Measurements from ENCODE around the gene KLRC3. TPM values are rescaled to one million over a fixed set of nuclear protein-coding genes. Genes with fewer than 3 reads are reported as not detected.
"Not testable (repeated sequence)": the region's sequence is repeated elsewhere in the genome, so short reads cannot be mapped to it uniquely, and the experiment has no call there.

Gene KLRC3
- total RNA-seq, 2 experiments from 2014 or later = 1.5 to 6.8 TPM

DNA sequence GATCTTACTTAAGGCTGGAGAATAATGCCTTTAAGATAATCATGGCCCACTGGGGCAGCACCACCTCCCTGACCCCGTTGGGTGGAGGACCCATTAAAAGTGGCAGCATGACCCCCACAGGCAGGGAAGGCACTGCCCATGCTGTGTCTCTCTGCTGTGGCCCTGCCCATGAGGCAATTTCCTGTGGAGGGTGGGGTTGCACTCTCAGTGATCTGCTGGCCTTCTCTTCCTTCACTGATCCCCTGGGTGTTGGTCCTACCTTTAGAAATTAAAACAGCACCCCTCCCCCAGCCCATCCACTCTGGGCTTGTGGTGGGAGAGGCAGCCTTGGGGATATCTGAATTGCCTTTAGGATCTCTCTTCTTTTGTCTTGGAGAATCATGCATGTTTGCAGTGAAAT lies 47.8 kb downstream of the KLRC3 start:
- Histone ChIP-seq H3K79me2 (ENCODE audit: insufficient read depth, low read depth, low read length) (no peaks in the 10 kb centered on the region), H3K4me3 (ENCODE audit: low read depth, low read length, poor library complexity, severe bottlenecking) (no peak overlapping the region), H3K9me2 (ENCODE audit: insufficient read depth, low read length) (no peaks in the 10 kb centered on the region), H4K20me1 (ENCODE audit: insufficient read depth, low read length) (no peaks in the 10 kb centered on the region), H3K4me2 (ENCODE audit: low read length) (peak overlapping the region; percentile 3; the same call in 1 of the 2 replicates), H3K4me1 (ENCODE audit: insufficient read depth, low read length, poor library complexity, severe bottlenecking) (peaks cover 36% of the 10 kb centered on the region), H3K9me3 (ENCODE audit: low read length) (peaks cover 41% of the 10 kb centered on the region), H3K27ac (ENCODE audit: low read depth, low read length, poor library complexity, severe bottlenecking) (peak overlapping the region; percentile 58), H3K36me3 (ENCODE audit: insufficient read depth, low read length) (peaks cover 82% of the 10 kb centered on the region), H2AFZ (ENCODE audit: low read length) (peak overlapping the region; percentile 45; the same call in 1 of the 2 replicates)
- CTCF ChIA-PET (ENCODE audit: unreplicated experiment) = no interaction called here
- POLR2A ChIA-PET = no interaction called here
- intact Hi-C loops (cut with micrococcal nuclease; ENCODE audit: unreplicated experiment) = no loop called here
- no peak for TF ChIP-seq CTCF (conservative IDR thresholded peaks at IDR 0.05; ENCODE audit: low read length)
- no peak for TF ChIP-seq EZH2phosphoT487 (IDR thresholded peaks at IDR 0.05; ENCODE audit: borderline replicate concordance, low read depth, low read length)
- no TSS peak for BruUV-seq (replicated peaks)
- DNase-seq (ENCODE audit: low spot score) = no peak

DNA sequence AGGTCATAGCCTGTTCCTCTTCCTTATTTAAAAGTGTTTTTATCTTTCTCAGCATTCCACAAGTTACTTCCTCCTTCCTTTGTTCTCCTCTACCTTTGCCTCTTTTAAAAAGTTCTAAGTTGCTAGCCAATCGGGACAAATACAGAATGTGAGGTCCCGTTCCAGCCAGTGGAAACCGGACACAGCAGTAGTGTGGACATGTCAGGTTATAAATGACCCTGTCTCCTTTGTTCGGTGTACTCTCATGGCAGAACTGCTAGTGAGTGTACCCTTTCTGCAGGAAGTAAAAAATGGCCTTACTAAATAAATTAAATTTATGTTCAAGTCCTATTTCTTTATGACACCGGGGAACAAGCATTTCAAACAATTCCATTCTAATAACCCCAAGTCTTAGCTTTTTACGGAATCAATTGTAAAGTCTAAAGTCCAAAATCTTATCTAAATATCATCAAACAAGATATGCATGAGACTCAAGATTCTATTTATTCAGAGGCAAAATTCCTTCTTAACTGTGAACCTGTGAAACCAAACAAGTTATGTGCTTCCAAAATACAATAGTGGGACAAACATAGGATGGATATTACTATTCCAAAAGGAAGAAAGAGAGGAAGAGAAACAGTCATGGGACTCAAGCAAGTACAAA lies 48.4 kb downstream of the KLRC3 start:
- H3K79me2 ChIP-seq (ENCODE audit: insufficient read depth, low read depth, low read length); H4K20me1 ChIP-seq (ENCODE audit: insufficient read depth, low read length); H3K4me3 ChIP-seq (ENCODE audit: low read depth, low read length, poor library complexity, severe bottlenecking); BruUV-seq (replicated peaks); CTCF ChIA-PET (ENCODE audit: unreplicated experiment); H3K9me2 ChIP-seq (ENCODE audit: insufficient read depth, low read length); intact Hi-C loops (cut with micrococcal nuclease; ENCODE audit: unreplicated experiment); DNase-seq (ENCODE audit: low spot score): not testable (repeated sequence)
- peaks cover 36% of the 10 kb centered on the region for H3K4me1 ChIP-seq (ENCODE audit: insufficient read depth, low read length, poor library complexity, severe bottlenecking)
- H3K27ac ChIP-seq (ENCODE audit: low read depth, low read length, poor library complexity, severe bottlenecking) = peak overlapping the region; percentile 58
- peak overlapping the region; percentile 3; the same call in 1 of the 2 replicates for H3K4me2 ChIP-seq (ENCODE audit: low read length)
- H3K9me3 ChIP-seq (ENCODE audit: low read length) = peaks cover 46% of the 10 kb centered on the region
- POLR2A ChIA-PET = interaction anchor here (1.0 kb wide), 1 partner anchor 14 kb away, joined by 3 read pairs; no protein-coding TSS in a partner anchor
- H3K36me3 ChIP-seq (ENCODE audit: insufficient read depth, low read length) = peaks cover 82% of the 10 kb centered on the region
- peak overlapping the region; percentile 45; the same call in 1 of the 2 replicates for H2AFZ ChIP-seq (ENCODE audit: low read length)

DNA sequence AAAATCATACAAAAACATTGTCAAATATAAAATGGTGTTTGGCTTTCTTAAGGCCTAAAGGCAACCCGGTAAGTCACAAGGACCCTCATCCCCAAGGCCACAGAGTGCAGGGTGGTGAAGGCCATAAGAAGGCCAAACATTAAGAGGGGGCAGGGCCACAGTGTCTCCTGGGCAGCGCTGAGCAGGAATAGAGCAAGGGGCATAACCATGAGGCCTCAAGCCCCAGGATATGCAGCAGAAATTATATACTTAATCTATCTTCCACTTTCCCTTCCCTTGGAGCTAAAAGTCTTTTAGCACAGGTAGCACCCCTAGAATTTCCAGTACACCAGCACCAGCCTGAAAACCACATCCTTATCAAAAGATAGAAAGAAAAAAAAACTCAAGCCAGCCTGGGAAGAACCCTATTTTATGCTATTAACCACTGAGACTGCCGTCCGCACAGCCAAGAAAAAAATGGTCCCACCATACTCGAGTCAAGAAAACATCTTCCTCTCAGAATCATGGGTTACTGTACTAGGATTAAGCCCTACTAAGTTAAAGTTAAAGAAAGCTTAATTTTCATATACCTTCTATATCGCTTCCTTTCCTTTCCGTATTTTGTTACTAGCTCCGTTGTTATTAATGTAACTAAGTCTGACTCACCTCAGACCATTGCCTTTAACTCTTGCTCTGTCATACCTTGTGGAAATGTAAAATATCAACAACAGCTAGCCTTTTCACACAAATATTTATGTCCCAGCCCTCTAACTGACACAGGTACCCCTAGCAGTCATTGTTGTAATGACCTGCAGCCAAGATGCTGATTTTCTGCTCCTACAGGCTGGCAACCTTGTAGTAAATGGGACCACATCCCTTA lies 50.6 kb downstream of the KLRC3 start:
- no peak overlapping the region for H2AFZ ChIP-seq (ENCODE audit: low read length)
- POLR2A ChIA-PET = interaction anchor here (0.7 kb wide), 1 partner anchor 25 kb away, joined by 3 read pairs; no protein-coding TSS in a partner anchor
- TF ChIP-seq CTCF (conservative IDR thresholded peaks at IDR 0.05; ENCODE audit: low read length) (no peak), EZH2phosphoT487 (IDR thresholded peaks at IDR 0.05; ENCODE audit: borderline replicate concordance, low read depth, low read length) (no peak)
- CTCF ChIA-PET (ENCODE audit: unreplicated experiment) = no interaction called here
- no peak overlapping the region for H3K4me2 ChIP-seq (ENCODE audit: low read length)
- intact Hi-C loops (cut with micrococcal nuclease; ENCODE audit: unreplicated experiment) = no loop called here
- H4K20me1 ChIP-seq (ENCODE audit: insufficient read depth, low read length) = no peaks in the 10 kb centered on the region
- H3K79me2 ChIP-seq (ENCODE audit: insufficient read depth, low read depth, low read length) = no peaks in the 10 kb centered on the region
- H3K9me3 ChIP-seq (ENCODE audit: low read length) = peaks cover 29% of the 10 kb centered on the region
- no TSS peak for BruUV-seq (replicated peaks)
- no peaks in the 10 kb centered on the region for H3K9me2 ChIP-seq (ENCODE audit: insufficient read depth, low read length)
- no peak overlapping the region for H3K4me3 ChIP-seq (ENCODE audit: low read depth, low read length, poor library complexity, severe bottlenecking)
- peaks cover 60% of the 10 kb centered on the region for H3K36me3 ChIP-seq (ENCODE audit: insufficient read depth, low read length)
- no peak for DNase-seq (ENCODE audit: low spot score)
- H3K4me1 ChIP-seq (ENCODE audit: insufficient read depth, low read length, poor library complexity, severe bottlenecking) = peaks cover 45% of the 10 kb centered on the region
- no peak overlapping the region for H3K27ac ChIP-seq (ENCODE audit: low read depth, low read length, poor library complexity, severe bottlenecking)
